NOMO-1 (cell line): ENCODE measurements around the gene UBL7.
"Not testable (repeated sequence)": the region's sequence is repeated elsewhere in the genome, so short reads cannot be mapped to it uniquely, and the experiment has no call there.

Experiments used
- DNase-seq, 2 experiments: peaks; one replicate each; lab custom pipeline; 2025; ENCODE audit not compliant: unreplicated experiment in 2 of 2; lab: John Stamatoyannopoulos, UW

Gene UBL7, protein sequence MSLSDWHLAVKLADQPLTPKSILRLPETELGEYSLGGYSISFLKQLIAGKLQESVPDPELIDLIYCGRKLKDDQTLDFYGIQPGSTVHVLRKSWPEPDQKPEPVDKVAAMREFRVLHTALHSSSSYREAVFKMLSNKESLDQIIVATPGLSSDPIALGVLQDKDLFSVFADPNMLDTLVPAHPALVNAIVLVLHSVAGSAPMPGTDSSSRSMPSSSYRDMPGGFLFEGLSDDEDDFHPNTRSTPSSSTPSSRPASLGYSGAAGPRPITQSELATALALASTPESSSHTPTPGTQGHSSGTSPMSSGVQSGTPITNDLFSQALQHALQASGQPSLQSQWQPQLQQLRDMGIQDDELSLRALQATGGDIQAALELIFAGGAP

GRCh38 chr15:74460871-74461846 lies at the start of gene UBL7:
Gene UBL7 (minus strand): TSS chr15:74461160. CDS start chr15:74458867, 2,293 bp downstream.
- peak; percentile 95 to 97 for DNase-seq

DNA sequence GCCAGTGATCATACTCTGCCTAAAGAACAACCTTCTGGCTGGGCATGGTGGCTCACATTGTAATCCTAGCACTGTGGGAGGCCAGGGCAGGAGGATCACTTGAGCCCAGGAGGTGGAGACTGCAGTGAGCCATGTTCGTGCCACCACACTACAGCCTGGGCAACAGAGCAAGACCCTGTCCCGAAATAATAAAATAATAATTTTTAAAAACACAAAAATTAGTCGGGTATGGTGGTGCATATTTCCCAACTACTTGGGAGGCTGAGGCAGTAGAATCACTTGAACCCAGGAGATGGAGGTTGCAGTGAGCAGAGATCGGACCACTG lies 45.5 kb upstream of the UBL7 start:
- no peak for DNase-seq

DNA sequence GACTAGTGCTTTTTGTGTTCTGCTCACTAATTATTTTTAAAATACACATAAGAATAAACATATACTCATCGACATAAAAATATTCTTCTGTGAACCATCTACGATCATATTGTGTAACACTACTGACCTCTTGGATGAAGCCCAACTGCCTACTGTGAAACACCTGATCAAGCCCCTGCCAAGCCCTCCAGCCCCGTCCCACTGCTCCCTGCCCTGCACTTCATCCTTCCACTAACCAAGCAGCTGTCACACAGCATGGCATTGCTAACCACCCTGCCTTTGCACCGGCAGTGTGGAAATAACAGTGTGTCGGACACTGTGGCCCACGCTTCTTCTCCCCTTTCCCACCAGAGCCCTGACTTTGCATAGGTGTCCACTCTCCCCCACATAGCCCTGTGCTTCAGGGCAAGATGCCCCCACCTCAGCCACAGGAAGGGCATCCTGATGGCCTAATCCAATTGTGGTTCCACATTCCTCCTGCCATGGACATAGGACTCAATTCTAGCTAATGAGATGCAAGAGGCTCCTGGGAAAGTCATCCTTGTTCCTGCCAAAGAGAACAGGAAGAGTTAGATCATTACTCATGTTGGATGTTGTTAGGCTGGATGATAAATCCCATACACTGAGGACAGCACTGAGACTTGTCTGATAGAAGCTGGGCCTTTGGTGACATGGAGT lies 45.0 kb upstream of the UBL7 start:
- no peak for DNase-seq

- DNase-seq: no peak
These were observed 43.9 kb upstream of the UBL7 start for GRCh38 chr15:74504836-74505235.

GRCh38 chr15:74504418-74504817 lies 43.5 kb upstream of the UBL7 start:
- no peak for DNase-seq

GRCh38 chr15:74502301-74502700 lies 41.3 kb upstream of the UBL7 start:
- peak in 1 of 2 experiments; percentile 26 for DNase-seq

DNA sequence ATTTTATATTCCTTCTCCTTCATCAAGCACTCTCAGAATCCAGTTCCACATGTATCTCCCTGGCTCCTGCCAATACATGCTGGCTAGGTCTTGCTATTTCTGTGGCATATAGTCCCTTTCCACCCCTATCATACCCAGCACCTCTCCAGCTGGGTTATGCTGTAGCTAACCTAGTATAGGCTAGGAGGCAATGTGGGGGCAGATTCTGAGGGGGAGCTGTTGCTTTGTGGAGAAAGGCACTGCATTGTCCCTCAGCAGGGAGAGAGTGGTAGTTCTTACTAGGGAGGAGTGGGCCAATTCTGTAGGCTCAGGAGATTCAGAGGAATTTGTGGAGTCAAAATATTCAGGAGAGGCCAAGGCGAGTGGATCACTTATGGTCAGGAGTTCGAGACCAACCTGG lies 39.4 kb upstream of the UBL7 start:
- no peak for DNase-seq

DNA sequence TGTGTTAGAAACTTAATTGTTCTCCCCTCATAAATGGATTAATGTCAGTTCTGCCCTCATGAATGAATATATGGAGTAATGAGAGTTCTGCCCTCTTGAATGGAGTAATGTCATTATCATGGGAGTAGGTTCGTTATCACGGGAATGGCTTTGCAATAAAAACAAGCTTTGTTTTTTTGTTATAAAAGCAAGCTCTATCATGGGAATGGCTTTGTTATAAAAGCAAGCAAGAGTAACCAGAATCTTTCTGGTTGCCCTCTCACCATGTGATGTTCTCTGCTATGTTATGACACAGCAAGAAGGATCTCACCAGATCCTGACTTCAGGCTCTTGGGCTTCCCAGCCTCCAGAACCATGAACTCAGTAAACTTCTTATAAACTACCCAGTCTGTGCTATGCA lies 38.4 kb upstream of the UBL7 start:
- DNase-seq: no peak

- DNase-seq: no peak
These were observed 36.6 kb upstream of the UBL7 start for GRCh38 chr15:74497584-74497983.

DNA sequence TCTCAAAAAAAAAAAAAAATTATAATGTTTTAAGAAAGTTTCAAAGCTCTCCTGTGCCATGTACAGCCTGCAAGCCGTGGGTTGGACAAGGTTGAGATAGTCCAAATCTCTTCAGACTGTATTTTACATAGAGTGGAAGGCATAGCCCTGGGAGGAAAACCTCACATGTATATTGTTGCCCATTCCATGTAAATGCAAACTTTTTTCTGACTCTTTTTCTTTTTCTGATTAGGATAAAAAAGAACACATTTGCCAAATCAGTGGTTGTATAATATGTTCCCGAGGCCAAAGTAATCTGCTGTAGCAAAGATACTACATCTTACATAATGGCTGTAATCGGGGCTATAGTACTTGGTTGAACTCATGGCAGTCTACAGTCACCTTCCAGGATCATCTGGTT lies 35.7 kb upstream of the UBL7 start:
- DNase-seq: no peak

GRCh38 chr15:74490339-74490689 lies 29.4 kb upstream of the UBL7 start:
- DNase-seq: no peak

DNA sequence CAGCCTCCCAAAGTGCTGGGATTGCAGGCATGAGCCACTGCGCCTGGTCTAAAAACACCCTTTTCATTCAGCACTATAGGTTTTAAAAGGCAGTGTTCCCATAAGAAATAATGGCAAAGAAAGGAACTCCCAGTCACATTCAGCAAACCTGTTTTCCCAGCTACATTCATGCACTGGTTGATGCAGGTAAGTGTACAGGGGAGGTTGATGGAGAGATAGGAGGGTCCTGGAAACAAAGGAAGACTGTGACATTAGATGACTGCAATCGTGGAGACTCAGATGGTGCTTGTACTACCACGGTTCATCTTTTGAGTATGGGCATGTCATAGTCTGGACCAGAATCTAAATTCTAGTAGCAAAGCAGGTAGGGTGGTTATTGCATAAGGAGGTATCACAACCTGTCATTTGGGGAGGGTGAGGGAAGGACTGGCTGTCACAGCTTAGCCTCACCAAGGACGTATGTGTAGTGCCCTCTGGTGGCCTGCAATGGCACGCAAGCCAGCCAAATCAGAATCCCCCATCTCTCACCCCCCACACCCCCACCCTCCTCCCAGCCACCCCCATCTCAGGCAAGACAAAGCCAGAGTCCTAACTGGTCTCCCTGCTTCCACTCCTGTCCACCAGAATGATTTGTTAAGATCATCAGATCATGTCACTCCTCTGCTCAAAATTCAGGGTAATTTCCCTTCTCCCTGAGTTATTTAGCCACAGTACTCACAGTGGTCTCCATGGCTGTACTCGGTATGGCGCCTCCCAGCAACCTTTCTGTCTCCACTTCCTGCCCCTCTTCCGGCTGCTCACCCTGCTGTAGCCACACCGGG lies 28.8 kb upstream of the UBL7 start:
- peak in 1 of 2 experiments; percentile 32 for DNase-seq

DNA sequence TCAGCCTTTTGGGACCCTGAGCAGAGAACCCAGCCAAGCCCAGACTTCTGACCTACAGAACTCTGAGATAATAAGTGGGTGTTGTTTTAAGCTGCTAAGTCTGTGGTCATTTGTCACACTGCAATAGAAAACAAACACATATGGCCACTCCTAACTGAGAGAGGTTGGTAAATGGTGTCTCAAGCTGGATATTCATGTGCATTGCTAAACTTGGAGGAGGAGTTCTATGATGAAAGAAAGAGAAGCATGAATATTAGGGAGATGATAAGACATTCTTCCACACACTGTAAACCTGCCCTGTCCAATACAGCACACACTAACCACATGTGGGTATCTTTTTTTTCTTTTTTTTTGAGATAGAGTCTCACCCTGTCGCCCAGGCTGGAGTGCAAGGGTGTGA lies 27.8 kb upstream of the UBL7 start:
- DNase-seq: no peak

DNA sequence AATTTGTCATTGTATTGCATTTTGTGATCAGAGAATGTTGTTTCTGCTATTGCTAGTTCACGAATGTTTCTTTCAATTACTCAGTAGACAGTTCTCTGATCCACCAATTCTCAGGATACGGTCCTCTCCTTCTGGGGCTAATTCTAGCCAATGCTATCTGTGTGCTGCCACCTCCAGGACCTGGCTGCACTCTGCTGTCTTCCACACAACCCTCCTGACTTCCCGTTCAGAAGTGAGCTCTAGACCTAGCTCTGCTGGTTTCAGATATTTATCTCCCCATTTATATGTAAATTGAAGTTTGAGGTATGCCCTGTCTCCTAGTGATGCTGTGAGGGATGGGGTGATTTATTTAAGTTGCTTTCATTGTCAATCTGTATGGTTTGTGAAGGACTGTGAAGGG lies 21.7 kb upstream of the UBL7 start:
- no peak for DNase-seq

DNA sequence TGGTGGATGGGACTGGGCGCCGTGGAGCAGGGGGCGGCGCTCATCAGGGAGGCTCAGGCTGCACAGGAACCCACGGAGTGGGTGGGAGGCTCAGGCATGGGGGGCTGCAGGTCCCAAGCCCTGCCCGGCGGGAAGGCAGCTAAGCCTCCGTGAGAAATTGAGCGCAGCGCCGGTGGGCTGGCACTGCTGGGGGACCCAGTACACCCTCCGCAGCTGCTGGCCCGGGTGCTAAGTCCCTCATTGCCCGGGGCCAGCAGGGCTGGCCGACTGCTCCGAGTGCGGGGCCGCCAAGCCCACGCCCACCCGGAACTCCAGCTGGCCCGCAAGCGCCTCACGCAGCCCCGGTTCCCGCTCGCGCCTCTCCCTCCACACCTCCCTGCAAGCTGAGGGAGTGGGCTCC lies 19.4 kb upstream of the UBL7 start:
- not testable (repeated sequence) for DNase-seq

DNA sequence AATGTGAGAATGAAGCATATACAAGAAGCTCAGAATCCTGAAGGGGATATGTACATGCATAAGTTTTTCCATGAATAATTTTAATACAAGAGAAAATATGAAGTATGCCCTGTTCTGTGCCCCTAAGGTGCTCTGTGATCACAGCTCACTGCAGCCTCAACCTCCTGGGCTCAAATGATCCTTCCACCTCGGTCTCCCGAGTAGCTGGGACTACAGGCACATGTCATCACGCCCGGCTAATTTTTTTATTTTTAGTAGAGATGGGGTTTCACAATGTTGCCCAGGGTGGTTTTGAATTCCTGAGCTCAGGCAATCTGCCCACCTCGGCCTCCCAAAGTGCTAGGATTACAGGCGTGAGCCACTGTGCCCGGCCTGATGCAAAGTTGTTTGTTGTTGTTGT lies 10.7 kb upstream of the UBL7 start:
- not testable (repeated sequence) for DNase-seq

- DNase-seq: peak; percentile 28 to 52
These were observed 9.9 kb upstream of the UBL7 start for GRCh38 chr15:74470631-74471395.

DNA sequence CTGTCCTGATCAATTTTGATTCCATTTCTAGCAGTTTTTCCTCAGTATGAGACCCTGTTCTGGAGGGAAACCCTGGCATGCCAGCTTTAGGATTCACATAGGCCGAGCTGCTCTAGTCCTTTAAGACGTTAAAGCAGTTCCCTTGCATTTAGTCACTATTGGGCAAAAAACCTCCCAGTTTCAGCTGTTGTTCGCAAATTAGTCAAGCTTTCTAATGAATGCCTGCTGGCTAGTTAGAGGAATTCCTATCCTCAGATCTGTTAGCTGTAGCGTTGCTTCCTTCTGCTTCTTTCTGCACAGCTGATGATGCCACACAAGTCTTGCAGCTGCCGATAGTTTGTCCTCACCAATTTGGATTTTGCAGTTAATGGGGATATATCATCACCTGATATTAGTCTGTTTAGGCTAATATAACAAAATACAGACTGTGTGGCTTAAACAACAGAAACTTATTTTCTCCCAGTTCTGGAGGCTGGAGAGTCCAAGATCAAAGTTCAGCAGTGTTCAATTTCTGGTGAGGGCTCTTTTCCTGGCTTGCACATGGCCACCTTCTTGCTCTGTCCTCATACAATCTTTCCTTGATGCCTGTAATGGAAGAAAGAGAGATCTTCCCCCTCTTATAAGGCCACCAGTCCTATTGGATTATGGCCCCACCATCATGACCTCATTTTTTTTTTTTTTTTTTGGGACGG lies 7.5 kb upstream of the UBL7 start:
- DNase-seq: no peak

DNA sequence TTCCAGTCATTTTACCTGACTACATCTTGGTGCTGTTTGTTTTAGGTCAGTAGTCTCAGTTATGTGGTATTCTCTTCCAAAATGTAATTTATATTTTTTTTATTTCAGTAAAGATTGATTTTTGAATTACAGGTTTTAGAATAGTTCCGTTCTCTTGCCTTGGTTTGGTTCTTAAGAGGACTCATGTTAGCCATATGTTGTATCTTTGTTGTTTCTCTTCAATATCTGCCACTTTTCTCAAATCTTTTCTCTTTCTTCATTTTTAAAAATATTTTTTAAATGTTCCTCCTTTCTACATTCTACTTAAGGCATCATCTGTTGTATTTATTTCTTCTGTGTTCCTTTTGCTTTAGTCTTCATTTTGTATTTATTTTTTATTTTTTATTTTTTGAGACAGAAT lies 5.6 kb upstream of the UBL7 start:
- no peak for DNase-seq
